ENCODE data around the gene IL17F. TPM values are rescaled to one million over a fixed set of nuclear protein-coding genes. Genes with fewer than 3 reads are reported as not detected.

IL17F gene
- total and polyA plus RNA-seq, 8 donors, result not detected

DNA sequence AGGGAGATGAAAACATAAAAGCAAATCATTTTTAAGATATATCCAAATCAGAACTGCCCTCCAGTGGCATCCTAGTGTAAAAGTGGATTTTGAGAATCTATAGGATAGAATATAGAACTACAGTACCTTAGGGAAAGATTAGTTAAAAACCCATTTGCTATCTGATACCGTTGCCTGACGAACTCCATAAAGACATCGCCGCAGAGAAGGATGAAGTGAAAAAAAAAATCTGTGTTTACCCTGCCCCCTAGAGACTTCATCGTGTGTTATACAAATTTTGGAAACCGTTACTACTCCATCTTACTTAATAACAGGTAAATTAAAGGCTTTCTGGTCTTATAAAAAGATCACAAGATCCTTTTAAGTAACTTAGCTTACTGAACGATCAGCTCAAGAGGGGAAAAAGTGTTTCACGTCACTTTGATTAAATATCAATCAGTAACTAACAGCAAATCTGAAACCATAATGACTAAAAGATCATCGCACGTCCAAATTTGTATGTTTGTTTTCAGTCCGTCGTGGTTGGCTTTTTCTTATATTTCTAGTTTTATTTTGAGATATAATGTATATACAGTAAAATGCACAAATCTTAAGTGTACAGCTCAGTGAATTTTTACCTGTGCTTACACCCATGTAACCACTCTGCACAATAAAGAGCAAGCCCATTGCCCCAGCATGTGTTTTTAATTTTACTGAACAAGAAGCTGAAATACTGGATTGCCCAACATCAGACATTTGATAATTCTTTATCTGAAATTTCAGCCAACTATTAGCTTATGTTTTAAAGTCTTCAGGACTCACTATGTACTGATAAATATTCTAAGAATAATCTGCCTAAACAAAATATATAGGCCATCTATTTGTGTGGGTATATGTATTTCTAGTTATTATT is 41.1 kb upstream of the IL17F start:
- ATAC-seq (no peak), FAIRE-seq (no peak), DNase-seq (no peak)
- 3 to 6% methylated on average over 12 of the region's 12 CpGs for WGBS, 2 donors
- H3K4me3 ChIP-seq, result peak overlapping the region; percentile 4 to 92 (median 22)
- TF ChIP-seq, protein P1, sequence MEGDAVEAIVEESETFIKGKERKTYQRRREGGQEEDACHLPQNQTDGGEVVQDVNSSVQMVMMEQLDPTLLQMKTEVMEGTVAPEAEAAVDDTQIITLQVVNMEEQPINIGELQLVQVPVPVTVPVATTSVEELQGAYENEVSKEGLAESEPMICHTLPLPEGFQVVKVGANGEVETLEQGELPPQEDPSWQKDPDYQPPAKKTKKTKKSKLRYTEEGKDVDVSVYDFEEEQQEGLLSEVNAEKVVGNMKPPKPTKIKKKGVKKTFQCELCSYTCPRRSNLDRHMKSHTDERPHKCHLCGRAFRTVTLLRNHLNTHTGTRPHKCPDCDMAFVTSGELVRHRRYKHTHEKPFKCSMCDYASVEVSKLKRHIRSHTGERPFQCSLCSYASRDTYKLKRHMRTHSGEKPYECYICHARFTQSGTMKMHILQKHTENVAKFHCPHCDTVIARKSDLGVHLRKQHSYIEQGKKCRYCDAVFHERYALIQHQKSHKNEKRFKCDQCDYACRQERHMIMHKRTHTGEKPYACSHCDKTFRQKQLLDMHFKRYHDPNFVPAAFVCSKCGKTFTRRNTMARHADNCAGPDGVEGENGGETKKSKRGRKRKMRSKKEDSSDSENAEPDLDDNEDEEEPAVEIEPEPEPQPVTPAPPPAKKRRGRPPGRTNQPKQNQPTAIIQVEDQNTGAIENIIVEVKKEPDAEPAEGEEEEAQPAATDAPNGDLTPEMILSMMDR (IDR thresholded peaks at IDR 0.05), result no peak
- H3K27me3 ChIP-seq, result no peaks in the 10 kb centered on the region
- peak overlapping the region in 1 of 4 donors; percentile 29 for H3K27ac ChIP-seq
- peaks cover 0 to 13% (median 3%) of the 10 kb centered on the region in 3 donors for H3K4me1 ChIP-seq
- intact Hi-C loops (cut with DNase I), result no loop called here
- peaks cover 0 to 22% (median 11%) of the 10 kb centered on the region in 3 donors for H3K36me3 ChIP-seq
- H3K9me3 ChIP-seq, result no peaks in the 10 kb centered on the region

DNA sequence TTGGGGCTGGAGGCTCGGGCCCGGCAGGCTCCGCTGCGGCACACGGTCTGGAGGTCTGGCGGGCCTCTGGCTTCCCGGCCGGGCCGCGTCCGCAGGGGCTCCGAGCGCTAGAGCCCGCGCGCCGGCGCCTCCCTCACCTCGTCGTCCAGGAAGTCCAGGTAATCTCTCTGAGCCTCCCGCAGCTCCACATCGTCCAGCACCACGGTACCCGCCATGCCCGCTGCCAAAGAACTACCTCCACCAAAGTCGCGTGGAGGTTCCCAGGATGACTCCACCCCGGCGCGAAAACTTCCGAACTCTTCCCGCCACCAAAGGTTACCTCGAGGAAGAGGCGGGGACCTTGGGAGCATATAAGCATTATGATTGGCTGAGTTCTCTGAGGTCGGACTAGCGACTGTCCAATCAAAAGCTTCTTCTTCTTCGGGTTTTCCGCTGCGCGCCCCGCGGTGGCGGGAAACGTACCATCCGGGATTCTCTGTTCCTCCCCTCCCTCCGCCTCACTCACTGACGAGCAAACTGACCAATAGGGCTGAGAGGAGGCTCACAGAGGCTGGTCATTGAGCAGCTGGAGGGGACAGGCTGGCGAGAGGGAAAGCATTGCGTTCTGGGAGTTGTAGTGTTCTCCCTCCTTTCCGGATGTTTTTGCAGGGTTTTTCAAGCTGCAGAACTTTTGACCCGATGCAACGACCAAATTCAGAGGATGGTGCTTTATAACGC is 40.3 kb upstream of the IL17F start, which contains the start of gene MCM3:
MCM3 (minus strand) TSS at position 283 of the 717 bp plus-strand sequence; CDS start at position 215, 68 bp downstream.
- 0% methylated on average over 49 to 53 of the region's 53 CpGs for WGBS, 2 donors
- peaks cover 0 to 27% (median 15%) of the 10 kb centered on the region in 3 donors for H3K36me3 ChIP-seq
- H3K4me1 ChIP-seq, result peaks cover 0 to 13% (median 3%) of the 10 kb centered on the region in 3 donors
- TF ChIP-seq, protein P1 (IDR thresholded peaks at IDR 0.05), result peak in 1 of 4 donors; percentile 10
- DNase-seq, result peak; percentile 89 to 98 (median 97)
- H3K27me3 ChIP-seq, result no peaks in the 10 kb centered on the region
- H3K27ac ChIP-seq, result peak within 1 kb of the TSS in 2 of 4 donors; percentile 37 to 56
- FAIRE-seq, result peak; percentile 98
- H3K9me3 ChIP-seq, result no peaks in the 10 kb centered on the region
- H3K4me3 ChIP-seq, result peak within 1 kb of the TSS; percentile 73 to 92 (median 81)
- peak; percentile 98 to 99 (median 99) for ATAC-seq
- intact Hi-C loops (cut with DNase I), result no loop called here

DNA sequence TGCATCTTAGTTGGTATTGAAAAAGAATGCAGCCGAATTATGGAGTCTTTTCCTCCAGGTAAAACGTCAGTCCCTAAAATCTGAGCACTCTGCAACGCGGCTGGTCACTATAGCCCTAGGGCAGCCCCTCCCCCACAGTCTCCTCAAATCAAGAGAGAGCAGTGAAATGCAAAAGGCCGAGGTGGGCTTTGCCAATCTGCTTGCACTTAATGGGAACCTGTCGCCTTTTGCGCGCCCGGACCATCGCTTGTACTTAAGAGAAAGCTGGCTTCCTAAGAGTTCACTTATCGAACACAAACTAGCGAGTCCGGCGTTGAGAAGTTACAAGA is 39.8 kb upstream of the IL17F start:
- no peaks in the 10 kb centered on the region for H3K9me3 ChIP-seq
- FAIRE-seq (no peak), DNase-seq (peak in 5 of 6 donors; percentile 6 to 55 (median 30)), ATAC-seq (no peak)
- peaks cover 0 to 13% (median 3%) of the 10 kb centered on the region in 3 donors for H3K4me1 ChIP-seq
- H3K4me3 ChIP-seq, result peak overlapping the region; percentile 73 to 92 (median 81)
- whole genome bisulfite sequencing, 2 donors, result 0% methylated on average over 14 of the region's 14 CpGs
- H3K27me3 ChIP-seq, result no peaks in the 10 kb centered on the region
- peak overlapping the region in 2 of 4 donors; percentile 37 to 56 for H3K27ac ChIP-seq
- TF ChIP-seq, protein P1 (IDR thresholded peaks at IDR 0.05), result no peak
- H3K36me3 ChIP-seq, result peaks cover 0 to 28% (median 15%) of the 10 kb centered on the region in 3 donors
- intact Hi-C loops (cut with DNase I), result no loop called here

DNA sequence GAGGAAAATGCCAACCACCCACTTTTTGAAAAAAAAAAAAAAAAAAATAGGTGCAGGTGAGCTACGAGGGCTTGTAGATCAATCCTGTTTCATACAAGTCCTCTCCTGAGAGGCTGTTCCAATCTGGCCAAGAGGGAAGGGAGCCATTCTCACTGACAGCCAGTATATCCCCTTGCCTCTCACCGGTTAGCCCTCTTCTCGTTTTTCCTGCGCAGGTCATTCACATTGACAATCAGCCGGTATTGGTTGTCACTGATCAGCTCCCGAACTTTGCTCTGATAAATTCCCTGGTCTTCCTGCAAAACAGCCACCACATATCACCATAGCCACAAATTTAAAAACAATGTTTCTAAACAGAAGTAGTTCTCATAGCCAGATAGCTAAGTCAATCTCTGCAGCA is 38.8 kb upstream of the IL17F start:
- Histone ChIP-seq H3K27ac (no peak overlapping the region), H3K4me1 (peaks cover 0 to 13% (median 3%) of the 10 kb centered on the region in 3 donors), H3K27me3 (no peaks in the 10 kb centered on the region), H3K9me3 (no peaks in the 10 kb centered on the region), H3K4me3 (peak overlapping the region in 1 of 4 donors; percentile 92), H3K36me3 (peaks cover 0 to 32% (median 15%) of the 10 kb centered on the region in 3 donors)
- FAIRE-seq, result no peak
- DNase-seq, result no peak
- intact Hi-C loops (cut with DNase I), result no loop called here
- 59 to 62% methylated on average over 6 of the region's 6 CpGs for WGBS, 2 donors
- no peak for ATAC-seq
- TF ChIP-seq, protein P1 (IDR thresholded peaks at IDR 0.05), result no peak

Measured in pancreas (tissue), 10 donors.